ENCODE data around the gene SART1.

Gene SART1, protein sequence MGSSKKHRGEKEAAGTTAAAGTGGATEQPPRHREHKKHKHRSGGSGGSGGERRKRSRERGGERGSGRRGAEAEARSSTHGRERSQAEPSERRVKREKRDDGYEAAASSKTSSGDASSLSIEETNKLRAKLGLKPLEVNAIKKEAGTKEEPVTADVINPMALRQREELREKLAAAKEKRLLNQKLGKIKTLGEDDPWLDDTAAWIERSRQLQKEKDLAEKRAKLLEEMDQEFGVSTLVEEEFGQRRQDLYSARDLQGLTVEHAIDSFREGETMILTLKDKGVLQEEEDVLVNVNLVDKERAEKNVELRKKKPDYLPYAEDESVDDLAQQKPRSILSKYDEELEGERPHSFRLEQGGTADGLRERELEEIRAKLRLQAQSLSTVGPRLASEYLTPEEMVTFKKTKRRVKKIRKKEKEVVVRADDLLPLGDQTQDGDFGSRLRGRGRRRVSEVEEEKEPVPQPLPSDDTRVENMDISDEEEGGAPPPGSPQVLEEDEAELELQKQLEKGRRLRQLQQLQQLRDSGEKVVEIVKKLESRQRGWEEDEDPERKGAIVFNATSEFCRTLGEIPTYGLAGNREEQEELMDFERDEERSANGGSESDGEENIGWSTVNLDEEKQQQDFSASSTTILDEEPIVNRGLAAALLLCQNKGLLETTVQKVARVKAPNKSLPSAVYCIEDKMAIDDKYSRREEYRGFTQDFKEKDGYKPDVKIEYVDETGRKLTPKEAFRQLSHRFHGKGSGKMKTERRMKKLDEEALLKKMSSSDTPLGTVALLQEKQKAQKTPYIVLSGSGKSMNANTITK

DNA sequence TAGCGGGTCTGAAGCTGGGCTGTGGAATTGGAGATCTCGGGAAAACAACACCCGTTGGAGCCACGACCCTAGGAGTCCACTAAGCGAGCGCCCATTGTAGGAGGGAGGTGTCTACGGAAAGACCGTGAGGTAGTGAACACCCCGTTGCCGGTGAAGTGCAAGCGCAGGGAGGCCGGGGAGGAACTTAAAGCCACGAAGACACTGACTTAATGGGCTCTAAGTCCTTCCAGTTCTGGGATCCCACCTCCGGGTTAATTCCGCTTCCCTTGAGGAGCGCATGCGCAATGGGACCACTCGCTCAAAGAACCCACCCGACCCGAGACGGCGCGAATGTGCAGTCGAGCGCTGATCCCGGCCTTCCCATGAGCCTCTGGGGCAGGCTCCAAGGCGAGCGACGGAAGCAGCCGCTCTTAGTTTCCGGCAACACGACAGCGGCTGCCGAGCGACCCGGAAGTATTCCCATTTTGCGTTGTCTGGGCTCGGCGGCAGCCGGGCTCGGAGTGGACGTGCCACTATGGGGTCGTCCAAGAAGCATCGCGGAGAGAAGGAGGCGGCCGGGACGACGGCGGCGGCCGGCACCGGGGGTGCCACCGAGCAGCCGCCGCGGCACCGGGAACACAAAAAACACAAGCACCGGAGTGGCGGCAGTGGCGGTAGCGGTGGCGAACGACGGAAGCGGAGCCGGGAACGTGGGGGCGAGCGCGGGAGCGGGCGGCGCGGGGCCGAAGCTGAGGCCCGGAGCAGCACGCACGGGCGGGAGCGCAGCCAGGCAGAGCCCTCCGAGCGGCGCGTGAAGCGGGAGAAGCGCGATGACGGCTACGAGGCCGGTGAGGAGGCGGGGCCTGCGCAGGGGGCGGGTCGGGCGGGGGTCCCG lies at the start of gene SART1:
TSS of gene SART1 (plus strand) at position 468 of the 874 bp plus-strand sequence. CDS start at position 515, 47 bp downstream.
- DNase-seq (ENCODE audit: low spot score): peak; percentile 98

- DNase-seq (ENCODE audit: low spot score): peak; percentile 86
Measured at GRCh38 chr11:65912845-65913244, 48.7 kb upstream of the SART1 start.

- DNase-seq (ENCODE audit: low spot score): peak; percentile 57
Measured at GRCh38 chr11:65915101-65915820, 46.3 kb upstream of the SART1 start.

- DNase-seq (ENCODE audit: low spot score): peak; percentile 97
Measured at GRCh38 chr11:65915821-65916251, 45.7 kb upstream of the SART1 start.

DNA sequence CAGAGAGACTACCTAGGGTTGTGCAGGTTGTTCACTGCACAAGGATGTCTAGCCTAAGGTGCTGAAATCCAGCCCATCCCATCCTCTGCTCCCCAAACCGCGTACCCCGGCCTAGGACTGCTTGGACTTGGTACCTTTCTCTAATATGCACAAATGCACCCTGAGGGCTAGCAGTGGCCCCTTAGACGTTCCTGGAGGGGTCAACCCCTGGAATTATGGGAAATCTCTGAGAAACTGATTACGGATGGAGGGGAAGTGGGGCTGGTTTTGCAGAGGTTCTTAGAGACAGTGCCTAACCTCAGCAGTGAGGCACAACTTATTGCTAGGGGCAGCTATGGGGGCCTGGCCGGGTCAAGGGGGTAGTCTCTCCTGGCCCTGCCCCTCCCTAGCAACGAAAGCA lies 45.1 kb upstream of the SART1 start:
- no peak for DNase-seq (ENCODE audit: low spot score)

DNA sequence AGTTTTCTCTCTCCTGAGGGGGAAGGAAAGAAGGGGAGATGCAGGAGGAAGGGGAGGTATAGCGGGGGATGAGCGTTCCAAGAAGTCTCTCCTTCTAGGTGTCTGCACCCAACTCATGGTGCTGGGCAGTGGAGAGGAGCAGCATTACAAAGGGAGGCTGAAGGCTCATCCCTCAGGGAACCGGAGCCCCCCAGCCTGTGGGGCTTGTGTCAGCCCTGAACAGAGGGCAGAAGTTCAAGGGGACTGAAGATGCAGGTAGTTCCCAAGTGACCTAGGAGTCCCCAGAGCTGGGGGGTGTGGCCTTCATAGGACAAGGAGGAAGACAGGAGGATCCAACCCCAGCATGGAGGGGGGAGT lies 44.5 kb upstream of the SART1 start:
- DNase-seq (ENCODE audit: low spot score): no peak

GRCh38 chr11:65917434-65918210 lies 43.9 kb upstream of the SART1 start:
- peak; percentile 51 for DNase-seq (ENCODE audit: low spot score)

DNA sequence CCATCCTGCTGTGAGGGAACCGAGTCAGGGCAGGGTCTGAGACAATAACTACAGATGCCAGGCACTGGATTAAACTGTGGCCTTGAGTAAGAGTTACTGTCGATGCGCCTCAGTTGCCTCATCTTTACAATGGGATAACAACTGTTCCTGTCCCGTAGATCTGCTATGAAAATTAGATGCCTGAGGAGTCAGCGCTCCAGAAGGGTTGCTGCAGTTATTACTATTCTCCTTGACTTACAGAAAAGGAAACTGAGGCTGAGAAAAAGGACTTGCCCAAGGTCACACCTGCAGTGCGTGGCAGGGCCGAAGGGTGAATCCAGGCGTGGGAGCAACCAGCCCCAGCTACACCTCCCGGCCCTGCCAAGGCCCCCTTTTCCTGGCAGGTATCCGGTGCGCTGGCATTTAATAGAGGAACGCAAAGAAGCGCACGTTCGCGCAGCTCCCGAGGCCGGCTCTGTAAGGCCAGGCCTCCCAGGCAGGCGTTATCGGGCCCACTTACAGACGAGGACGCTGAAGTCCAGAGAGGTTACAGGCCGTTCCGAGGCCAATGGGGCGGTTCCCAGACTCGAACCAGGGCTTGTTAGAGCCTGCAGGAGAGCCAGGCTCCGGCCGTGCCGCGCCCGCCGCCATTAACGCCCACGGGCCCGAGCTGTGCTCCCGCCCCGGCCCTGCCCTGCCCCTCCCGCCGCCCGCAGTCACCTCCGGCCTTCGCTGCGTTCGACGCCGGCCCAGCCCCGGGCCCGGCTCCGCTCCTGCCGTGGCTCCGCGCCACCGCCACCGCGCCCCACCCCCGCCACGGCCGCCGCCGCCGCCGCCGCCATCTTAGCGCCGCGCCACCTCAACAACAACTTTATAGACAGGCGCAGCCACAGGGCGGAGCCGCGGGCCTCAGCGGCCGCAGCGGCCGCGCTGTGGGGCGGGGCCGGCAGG lies 43.1 kb upstream of the SART1 start, which contains the start of gene C11orf68:
TSS of gene C11orf68 (minus strand) at position 852 of the 930 bp plus-strand sequence. CDS start at position 821, 31 bp downstream.
- DNase-seq (ENCODE audit: low spot score): peak; percentile 47

DNA sequence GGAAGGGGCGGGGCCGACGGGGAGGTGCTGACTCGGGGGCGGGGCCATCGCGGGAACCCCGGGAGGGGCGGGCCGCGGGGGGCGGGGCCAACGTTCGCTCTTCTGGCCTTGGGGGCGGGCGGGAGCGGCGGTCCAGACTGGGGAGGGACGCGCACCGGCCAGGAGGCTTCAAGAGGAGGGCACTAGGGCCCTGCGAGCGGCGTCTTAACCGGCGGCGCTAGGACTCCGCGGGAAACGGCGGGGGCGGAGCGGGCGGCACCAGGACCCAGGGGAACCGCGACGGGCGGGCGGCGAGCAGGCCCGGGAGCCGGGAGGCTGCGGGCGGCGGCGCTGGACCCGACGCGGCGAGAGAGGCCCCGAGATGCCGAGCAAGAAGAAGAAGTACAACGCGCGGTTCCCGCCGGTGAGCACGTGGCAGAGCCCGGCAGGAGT lies 42.4 kb upstream of the SART1 start, which contains the start of gene DRAP1:
TSS of gene DRAP1 (plus strand) at position 286 of the 432 bp plus-strand sequence. CDS start at position 362, 76 bp downstream.
- peak; percentile 99 for DNase-seq (ENCODE audit: low spot score)

DNA sequence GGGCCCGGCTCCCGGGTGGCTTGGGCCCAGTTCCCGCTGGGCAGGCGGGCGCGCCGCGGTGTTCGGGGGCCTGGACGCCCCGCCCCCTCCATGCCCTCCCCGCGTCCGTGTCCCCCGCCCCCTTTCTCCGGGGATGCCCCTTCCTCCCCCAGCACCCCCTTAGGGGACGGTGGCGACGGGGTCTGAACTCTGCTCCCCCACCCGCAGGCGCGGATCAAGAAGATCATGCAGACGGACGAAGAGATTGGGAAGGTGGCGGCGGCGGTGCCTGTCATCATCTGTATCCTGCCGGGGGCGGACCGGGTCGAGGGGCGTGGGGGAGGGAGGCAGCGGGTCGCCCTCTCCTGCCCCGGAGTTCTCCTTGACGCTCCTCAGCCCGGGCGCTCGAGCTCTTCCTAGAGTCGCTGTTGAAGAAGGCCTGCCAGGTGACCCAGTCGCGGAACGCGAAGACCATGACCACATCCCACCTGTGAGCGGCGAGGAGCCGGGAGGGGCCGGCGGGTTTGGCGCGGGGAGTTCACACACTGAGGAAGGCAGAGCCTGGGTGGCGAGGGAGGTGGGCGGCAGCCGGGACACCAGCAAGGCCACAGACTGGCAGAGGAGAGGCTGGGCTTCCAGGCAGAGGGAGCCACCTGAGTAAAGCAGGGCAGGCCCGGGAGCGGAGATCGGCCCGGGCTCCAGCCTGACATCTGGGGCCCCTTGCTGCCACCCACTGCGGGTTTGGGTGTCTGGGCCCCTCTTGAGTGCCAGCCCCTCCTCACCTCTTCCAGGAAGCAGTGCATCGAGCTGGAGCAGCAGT lies 41.8 kb upstream of the SART1 start:
- DNase-seq (ENCODE audit: low spot score): peak; percentile 34

- DNase-seq (ENCODE audit: low spot score): no peak
Measured at GRCh38 chr11:65920372-65920802, 41.1 kb upstream of the SART1 start.

- DNase-seq (ENCODE audit: low spot score): no peak
Measured at GRCh38 chr11:65921033-65921555, 40.4 kb upstream of the SART1 start.

DNA sequence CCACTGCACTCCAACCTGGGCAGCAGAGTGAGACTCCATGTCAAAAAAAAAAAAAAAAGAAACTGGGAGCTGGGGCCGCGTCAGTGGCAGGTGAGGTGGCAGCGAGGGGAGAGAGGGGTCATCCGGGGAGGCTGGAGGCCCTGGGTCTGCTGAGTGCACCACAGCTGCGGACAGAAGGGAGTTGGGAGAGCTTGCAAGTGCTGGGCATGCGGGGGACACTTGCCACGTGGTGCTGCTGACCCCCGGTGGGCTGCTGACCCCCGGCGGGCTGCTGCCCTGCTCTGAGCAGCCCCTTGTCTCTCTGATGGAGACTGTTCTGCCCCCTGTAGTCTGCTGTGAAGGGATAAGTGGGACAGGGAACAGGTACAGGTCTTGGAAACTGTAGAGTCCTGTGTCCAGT lies 39.7 kb upstream of the SART1 start:
- DNase-seq (ENCODE audit: low spot score): no peak

DNA sequence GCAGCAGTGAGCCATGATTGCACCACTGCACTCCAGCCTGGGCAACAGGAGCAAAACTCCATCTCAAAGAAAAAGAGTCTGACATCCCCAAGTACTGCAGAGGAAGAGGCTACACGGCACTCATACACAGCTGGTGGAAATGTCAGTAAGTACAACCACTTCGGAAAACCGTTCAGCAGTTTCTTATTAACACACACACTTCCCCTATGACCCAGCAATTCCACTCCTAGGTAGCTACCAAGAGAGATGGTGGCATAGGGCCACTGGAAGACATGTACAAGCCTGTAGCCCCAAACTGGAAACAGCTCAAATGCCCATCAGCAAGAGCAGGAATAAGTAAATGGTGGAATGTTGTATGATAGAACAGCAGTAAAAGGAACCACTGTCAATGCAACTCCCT lies 39.0 kb upstream of the SART1 start:
- no peak for DNase-seq (ENCODE audit: low spot score)

DNA sequence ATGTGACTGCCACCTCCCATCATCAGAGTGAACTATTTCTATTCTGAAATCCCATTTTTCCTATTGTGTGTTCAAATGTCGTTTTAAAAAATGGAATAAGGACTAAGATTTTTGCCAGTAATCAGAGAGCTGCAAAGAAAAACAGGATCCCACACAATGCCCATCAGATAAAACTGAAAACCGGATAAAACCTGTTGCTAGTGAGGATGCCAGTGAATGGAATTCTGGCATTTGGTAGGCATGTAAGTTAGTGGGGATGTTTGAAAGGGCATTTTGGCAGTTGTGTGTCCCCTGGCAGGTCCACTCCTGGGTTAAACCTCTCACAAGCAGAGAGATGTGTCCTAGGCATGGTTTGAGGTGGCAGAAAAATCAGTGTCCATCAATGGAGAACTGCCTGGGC lies 36.1 kb upstream of the SART1 start:
- no peak for DNase-seq (ENCODE audit: low spot score)

GRCh38 chr11:65927904-65928397 lies 33.6 kb upstream of the SART1 start:
- DNase-seq (ENCODE audit: low spot score): no peak

GRCh38 chr11:65928667-65929066 lies 32.9 kb upstream of the SART1 start:
- DNase-seq (ENCODE audit: low spot score): no peak

Data from kidney tubule cell (primary cell).